ENCODE data around the gene KLHDC3.
"Not testable (repeated sequence)": the region's sequence is repeated elsewhere in the genome, so short reads cannot be mapped to it uniquely, and the experiment has no call there.

Gene KLHDC3

GRCh38 chr6:42988486-42989020 lies 25.5 kb upstream of the KLHDC3 start:
- DNase-seq: peak; percentile 10

DNA sequence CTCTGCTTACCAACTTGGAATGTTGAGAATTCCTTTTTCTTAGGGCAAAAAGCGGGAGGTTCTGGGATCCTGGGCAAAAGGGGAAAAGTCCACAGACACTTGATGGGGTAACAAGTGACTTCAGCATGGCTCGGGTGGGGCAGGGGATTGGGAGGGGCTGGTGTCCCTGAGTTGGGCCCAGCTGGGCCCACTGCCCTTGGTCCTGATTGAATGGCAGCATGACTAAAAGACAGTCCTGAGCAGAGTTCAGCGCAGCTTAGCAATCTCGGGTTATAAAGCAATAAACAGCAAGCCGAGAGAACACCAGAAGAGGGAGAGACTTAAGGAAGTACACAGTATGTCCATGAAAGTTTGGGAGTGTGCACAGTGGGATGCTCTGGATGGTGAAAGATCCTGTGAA lies 24.1 kb upstream of the KLHDC3 start:
- no peak for DNase-seq

DNA sequence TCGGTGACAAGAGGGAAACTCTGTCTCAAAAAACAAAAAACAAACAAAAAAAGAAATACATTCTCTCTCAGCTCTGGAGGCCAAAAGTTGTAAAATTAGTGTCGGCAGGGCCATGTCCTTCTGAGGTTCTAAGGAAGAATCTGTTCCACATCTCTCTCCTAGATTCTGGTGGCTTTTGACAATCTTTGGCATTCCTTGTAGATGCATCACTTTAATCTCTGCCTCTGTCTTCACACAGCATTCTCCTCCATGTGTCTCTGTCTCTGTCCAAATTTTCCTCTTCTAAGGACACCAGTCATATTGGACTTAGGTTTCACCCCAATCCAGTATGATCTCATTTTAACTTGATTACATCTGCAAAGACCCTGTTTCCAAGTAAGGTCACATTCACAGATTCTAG lies 20.6 kb upstream of the KLHDC3 start:
- peak; percentile 9 for DNase-seq

DNA sequence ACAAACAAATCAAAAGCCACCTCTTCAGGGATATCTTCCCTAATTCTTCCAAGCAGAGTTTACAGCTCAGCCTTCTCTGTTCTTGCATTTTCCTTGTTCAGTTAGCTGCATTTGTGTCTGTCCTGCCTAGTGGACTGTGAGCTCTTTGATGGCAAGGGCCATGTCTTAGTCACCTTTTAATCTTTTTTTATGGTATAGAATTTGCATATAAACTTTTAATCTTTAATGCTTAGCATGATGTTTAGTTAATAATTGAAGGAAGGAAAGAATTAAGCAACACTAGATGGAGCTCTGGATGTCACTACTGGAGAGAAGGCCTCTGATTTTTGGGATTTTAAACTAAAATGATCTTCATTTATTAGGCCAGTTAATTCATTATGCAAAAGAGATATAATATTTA lies 17.5 kb upstream of the KLHDC3 start:
- DNase-seq: no peak

DNA sequence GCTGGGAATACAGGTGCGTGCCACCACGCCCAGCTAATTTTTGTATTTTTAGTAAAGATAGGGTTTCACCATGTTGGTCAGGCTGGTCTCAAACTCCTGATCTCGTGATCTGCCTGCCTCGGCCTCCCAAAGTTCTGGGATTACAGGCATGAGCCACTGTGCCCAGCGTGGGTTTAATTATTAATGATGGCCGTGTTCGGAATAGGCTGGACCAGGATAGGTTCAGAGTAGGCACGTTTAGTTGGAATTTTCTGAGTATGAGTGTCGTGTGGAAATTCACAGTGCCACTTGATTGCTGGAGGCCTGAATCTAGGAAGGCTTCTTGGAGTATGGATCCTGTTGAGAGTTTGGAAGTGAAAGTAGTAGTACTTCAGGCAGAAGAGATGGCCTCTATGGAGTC lies 15.8 kb upstream of the KLHDC3 start:
- not testable (repeated sequence) for DNase-seq

DNA sequence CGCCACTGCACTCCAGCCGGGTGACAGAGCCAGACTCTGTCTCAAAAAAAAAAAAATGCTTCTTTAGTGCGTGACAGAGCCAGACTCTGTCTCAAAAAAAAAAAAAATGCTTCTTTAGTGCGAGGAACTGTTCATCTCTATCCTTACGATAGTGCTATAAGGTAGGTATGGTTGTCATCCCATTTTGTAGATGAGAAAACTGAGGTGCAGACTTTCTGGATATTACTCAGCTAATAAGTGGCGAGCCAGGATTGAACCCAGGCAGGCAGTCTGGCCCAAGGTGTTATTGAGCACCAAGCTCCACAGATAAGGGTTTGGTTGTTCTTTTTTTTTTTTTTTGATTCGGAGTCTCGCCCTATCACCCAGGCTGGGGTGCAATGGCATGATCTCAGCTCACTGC lies 12.2 kb upstream of the KLHDC3 start:
- DNase-seq: no peak

DNA sequence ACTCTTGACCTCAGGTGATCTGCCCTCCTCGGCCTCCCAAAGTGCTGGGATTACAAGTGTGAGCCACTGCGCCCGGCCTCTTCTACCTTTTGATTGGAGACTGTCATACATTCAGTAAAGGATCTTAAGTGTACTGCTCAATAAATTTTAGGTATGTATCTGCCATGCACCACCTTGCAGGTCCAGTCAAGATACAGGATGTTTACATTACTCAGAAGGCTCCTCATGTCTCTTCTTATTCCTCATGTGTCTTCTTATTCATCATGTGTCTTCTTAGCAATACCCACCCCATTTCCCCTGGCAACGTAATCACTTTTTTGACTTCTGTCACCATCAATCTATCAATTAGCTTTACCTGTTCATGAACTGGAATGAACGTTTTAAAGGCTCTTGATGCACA lies 8.2 kb upstream of the KLHDC3 start:
- DNase-seq: no peak

DNA sequence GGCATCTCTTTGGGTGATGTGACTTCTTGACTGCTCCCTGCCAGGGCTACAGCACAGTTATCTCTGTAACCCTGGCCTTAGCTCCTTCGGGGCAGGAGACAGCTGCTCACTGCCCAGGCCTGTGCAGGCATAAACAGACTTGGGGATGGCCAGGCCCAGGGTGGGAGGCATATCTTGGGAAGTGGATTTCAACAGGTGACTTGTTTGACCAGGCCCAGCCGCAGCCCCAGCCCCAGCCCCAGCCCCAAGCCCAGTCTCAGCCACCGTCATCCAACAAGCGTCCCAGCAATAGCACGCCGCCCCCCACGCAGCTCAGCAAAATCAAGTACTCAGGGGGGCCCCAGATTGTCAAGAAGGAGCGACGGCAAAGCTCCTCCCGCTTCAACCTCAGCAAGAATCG lies 7.8 kb upstream of the KLHDC3 start:
- DNase-seq: no peak

DNA sequence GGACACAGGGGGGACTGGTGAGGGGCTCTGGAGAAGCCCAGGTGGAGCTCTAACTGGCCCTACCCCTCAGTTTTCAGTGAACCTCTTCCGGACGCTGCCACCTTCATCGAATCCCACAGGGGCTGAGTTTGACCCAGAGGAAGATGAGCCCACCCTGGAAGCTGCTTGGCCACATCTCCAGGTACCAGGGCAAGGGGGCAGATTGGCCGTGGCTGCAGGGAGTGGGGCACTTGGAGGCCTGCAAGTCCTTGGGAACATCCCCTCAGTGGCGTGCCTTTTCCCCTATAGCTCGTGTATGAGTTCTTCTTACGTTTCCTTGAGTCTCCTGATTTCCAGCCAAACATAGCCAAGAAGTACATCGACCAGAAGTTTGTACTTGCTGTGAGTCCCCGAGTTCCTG lies 6.9 kb upstream of the KLHDC3 start:
- DNase-seq: no peak

DNA sequence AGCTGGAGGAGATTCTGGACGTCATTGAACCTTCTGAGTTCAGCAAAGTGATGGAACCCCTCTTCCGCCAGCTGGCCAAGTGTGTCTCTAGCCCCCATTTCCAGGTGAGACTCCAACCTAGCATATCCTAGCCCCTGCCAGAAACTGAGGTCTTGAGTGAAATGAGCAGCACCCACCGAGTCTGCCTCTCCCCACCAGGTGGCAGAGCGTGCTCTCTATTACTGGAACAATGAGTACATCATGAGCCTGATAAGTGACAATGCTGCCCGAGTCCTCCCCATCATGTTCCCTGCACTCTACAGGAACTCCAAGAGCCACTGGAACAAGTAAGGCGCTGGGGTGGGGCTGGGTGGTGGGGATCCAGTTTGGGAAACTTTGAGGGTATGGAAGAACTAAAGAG lies 4.9 kb upstream of the KLHDC3 start:
- DNase-seq: peak; percentile 38

- no peak for DNase-seq
Measured at GRCh38 chr6:43011207-43011606, 2.8 kb upstream of the KLHDC3 start.

GRCh38 chr6:43012364-43012763 lies 1.7 kb upstream of the KLHDC3 start:
- no peak for DNase-seq

DNA sequence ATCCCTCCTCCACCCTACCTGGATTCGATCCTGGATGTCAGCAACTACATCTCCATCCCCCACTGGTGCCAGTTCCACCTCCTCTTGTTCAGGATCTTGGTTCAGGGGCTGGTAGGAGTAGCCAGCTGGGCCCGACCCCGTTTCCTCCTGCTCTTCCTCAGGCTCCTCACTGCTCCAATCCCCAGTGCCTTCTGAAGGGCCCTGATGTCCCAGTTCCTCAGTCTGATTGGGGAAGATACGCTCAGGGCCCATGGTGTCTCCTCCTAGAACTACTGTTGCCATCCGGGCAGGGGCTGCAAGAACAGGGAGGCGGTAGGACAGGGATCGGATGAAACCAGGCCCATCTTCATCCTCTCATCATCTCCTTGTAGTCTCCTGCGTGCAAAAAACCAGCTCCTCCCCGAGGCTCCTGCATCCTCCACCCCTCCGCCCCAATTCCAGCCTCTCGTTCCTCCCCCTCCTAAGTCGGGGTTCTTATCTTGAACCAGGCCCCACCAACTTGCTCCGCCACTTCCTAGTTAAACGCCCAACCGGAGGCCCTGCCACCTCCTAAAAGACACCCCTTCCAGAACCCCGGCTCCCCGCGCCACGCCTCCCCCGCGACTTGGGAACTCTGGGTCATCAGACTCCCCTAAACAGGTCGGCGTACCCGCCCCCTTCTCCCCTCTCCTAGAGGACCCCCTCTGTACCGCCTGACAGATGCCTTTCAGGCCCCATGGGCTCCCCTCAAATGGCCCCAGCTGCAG lies 779 bp upstream of the KLHDC3 start:
- peak; percentile 17 for DNase-seq

- DNase-seq: peak; percentile 41
Measured at GRCh38 chr6:43014434-43014909, 423 bp downstream of the KLHDC3 start.

GRCh38 chr6:43016176-43016942 lies 2.3 kb downstream of the KLHDC3 start:
- DNase-seq: no peak

DNA sequence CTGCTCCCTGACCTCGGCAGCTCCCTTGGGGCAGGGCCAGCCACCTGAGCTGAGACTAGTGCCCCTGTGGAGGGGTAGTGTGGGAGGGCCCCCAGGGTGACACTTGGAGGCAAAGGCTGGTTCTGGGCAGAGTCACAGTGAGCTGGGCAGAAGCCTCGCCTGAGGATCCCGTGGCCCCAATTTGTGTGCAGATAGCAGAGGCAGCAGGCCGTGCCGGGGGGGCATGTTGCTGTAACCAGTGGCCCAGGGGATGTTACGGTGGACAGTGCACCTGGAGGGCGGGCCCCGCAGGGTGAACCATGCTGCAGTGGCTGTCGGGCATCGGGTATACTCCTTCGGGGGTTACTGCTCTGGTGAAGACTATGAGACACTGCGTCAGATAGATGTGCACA lies 2.9 kb downstream of the KLHDC3 start:
- no peak for DNase-seq

DNA sequence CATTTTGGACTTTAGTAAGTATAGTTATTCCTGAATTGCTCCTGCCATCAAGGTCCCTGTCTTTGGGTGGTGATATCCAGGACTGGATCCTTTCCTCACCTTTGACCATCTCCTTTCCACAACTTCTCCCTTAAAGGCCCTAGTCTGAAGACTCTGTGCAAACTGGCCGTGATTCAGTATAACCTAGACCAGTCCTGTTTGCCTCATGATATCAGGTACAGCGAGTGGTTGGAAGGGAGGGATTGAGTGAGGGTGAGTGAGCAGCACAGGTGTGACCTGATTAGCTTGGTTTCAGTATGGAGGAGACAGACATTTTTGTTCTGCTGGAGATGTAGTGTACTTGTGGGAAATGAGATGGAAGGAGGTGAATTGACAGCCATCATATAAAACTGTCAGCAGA lies 5.1 kb downstream of the KLHDC3 start:
- DNase-seq: no peak

DNA sequence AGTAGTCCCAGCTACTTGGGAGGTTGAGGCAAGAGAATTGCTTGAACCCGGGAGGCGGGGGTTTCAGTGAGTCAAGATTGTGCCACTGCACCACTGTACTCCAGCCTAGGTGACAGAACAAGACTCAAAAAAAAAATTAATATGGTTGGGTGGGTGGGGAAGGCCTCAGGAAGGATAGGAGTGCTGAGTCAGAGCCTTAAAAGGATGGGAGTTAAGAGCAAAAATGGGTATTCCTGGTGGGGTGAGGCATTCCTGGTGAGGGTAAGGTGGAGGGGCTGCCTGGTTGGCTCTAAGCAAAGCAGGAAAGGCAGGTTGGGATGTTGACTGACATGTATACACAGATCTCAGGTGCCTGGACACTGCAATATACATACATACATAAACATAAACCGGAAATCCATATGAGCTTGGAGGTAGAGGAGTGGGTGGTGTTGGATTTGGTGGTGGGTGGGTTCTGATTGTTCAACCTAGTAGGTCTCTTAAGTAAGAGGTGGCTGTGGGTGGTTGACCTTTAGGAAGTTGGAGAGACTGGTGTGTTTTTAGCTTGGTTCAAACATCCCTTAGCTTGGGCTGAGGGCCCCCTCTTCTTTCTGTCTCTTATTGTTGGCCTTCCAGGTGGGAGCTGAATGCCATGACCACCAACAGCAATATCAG lies 6.1 kb downstream of the KLHDC3 start:
- DNase-seq: no peak

DNA sequence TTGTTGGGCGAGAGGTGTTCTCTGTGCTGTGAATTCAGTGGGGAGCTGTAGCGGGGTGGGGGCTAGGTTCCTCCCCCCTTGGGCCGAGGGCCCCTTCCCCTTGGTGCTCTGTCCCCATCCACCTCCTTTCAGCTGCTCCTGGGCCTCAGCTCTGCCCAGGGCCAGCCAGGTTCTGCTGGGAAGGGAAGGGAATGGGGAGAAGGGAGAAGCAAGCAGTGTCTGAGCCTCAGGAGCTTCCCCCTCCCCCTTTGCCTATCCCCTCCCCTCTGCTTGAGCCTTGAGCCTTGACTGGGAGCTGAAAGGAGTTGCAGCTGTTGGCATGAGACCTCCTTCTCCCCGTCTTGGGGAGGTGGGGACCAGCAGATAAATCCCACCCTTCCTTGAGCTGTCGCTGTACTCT lies 6.8 kb downstream of the KLHDC3 start:
- DNase-seq: peak; percentile 12

GRCh38 chr6:43021270-43022047 lies 7.4 kb downstream of the KLHDC3 start, which contains the start of gene RRP36:
Gene RRP36 (plus strand): TSS chr6:43021623. CDS start chr6:43021655, 32 bp downstream.
- peak; percentile 74 for DNase-seq

- DNase-seq: no peak
Measured at GRCh38 chr6:43024436-43024835, 10.4 kb downstream of the KLHDC3 start.

DNA sequence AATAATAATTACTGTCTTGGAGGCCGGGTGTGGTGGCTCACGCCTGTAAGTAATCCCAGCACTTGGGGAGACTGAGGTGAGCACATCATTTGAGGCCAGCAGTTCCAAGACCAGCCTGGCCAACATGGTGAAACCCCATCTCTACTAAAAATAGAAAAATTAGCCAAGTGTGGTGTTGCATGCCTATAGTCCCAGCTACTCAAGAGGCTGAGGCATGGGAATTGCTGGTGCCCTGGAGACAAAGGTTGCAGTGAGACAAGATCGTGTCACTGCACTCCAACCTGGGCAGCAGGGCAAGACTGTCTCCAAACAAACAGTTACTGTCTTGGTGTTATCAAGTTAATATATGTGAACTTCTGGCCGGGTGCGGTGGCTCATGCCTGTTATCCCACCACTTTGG lies 12.3 kb downstream of the KLHDC3 start:
- DNase-seq: no peak

DNA sequence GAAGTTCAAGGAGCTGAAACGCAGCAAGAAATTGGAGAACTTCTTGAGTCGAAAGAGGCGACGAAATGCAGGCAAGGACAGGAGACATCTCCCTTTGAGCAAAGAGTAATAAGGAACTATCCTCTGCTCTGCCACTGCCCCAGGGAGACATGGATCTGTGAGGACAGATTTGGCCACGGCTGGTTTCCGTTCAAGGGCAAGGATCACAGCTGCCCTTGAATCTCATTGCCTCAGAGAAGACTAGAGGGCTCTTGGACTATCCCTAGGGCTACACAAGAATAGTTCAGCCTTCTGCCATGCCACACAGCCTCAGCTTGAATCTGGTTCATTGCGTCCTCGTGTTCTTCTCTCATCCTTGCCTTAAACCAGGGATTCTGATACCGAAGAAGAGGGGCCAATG lies 15.1 kb downstream of the KLHDC3 start:
- DNase-seq: no peak
